H1 (cell line): ENCODE data around the gene ARMC7. TPM values are rescaled to one million over a fixed set of nuclear protein-coding genes. Genes with fewer than 3 reads are reported as not detected.

Experiments used
- CBX8 ChIP-seq: fragments of 300-800, 300-1000 bp; sonication (generic); IDR thresholded peaks from 2 replicates; pipeline ENCODE4 v1.7.1; 2016; ENCODE audit warnings: low read depth, low read length, borderline replicate concordance
- HDAC2 ChIP-seq, 2 experiments: fragments of 300-600 bp in 1 of 2; sonication (generic) in 1 of 2; IDR thresholded peaks; 2 replicates each; pipeline ENCODE4 v1.6.1; 2011 to 2012; ENCODE audit warnings: low read depth in 2 of 2, low read length in 2 of 2, mild to moderate bottlenecking in 2 of 2, moderate library complexity in 2 of 2, borderline replicate concordance in 1 of 2, inconsistent platforms in 1 of 2
- POLR2A ChIP-seq, 2 experiments: IDR thresholded peaks; 1 replicate in 1 of 2; 2 replicates in 1 of 2; pipeline ENCODE4 v1.6.1; 2011; ENCODE audit warnings: low read depth in 2 of 2, low read length in 2 of 2, mild to moderate bottlenecking in 2 of 2; ENCODE audit errors: control extremely low read depth in 1 of 2
- POU5F1 ChIP-seq: IDR thresholded peaks from 2 replicates; pipeline ENCODE4 v1.6.1; 2011; ENCODE audit warnings: low read depth, mild to moderate bottlenecking, low read length, moderate library complexity
- RXRA ChIP-seq: IDR thresholded peaks from 2 replicates; pipeline ENCODE4 v1.6.1; 2011; ENCODE audit warnings: low read depth, mild to moderate bottlenecking, low read length, moderate library complexity; ENCODE audit not compliant: insufficient read depth
- USF2 ChIP-seq: IDR thresholded peaks from 2 replicates; pipeline ENCODE4 v1.6.1; 2011; ENCODE audit warnings: low read length, improper control_type of control experiment
- ZNF274 ChIP-seq: IDR thresholded peaks from 2 replicates; pipeline ENCODE4 v1.7.0; 2012; ENCODE audit warnings: low read length, borderline replicate concordance; ENCODE audit errors: extremely low read depth
- polyA plus RNA-seq, 7 experiments: library from polyadenylated mRNA; depleted of rRNA in 3 of 7; stranded (reverse) in 5 of 7; unstranded in 2 of 7; fragments of >200 nt in 5 of 7; fragments of 200-250 nt in 2 of 7; gene quantifications; 1 replicate in 5 of 7; 2 replicates in 1 of 7; 4 replicates in 1 of 7; pipeline versions ENCODE4 v1.2.1 to v1.2.3, GENCODE V29; 2011 to 2013; ENCODE audit warnings: missing spikeins in 2 of 7, mixed read lengths in 2 of 7
- total RNA-seq: library from RNA; stranded (reverse); fragmentation: NEBNext Ultra II Directional; extraction: Animal tissue kit (Norgen Biotek cat#: 25700); gene quantifications from 2 replicates; pipeline ENCODE4 v1.2.1, GENCODE V29; 2021

Gene ARMC7
- total and polyA plus RNA-seq, 2 of the 8 experiments (the other 6 are each of a cell fraction or from before 2014, with no cell fraction given) = 9.8 to 13.6 TPM

- no peak for TF ChIP-seq RXRA
- TF ChIP-seq POU5F1 = no peak
- TF ChIP-seq USF2 = no peak
- no peak for TF ChIP-seq ZNF274
- TF ChIP-seq HDAC2 (IDR thresholded peaks at IDR 0.05; ENCODE audit: borderline replicate concordance in 1 of 2, low read depth in 2 of 2, low read length in 2 of 2) = no peak
- TF ChIP-seq POLR2A (IDR thresholded peaks at IDR 0.05; ENCODE audit: control extremely low read depth in 1 of 2, low read depth in 2 of 2, low read length in 2 of 2) = no peak
- no peak for TF ChIP-seq CBX8
Observed at GRCh38 chr17:75065562-75066151, 44.1 kb upstream of the ARMC7 start (continued).
